CD14-positive monocyte (primary cell): Measurements from ENCODE around the gene CCL18. TPM values are rescaled to one million over a fixed set of nuclear protein-coding genes. Genes with fewer than 3 reads are reported as not detected.

Experiments used
- DNase-seq, 3 donors: peaks; one replicate each; pipeline ENCODE4 v3.0.0-alpha.2; 2011 to 2022
- H2AFZ ChIP-seq: 2 replicates; pipeline ENCODE4 v1.6.0; 2012; ENCODE audit warnings: mild to moderate bottlenecking, low read depth, low read length, inconsistent platforms; ENCODE audit not compliant: insufficient read depth, poor library complexity, severe bottlenecking
- H3K27ac ChIP-seq, 2 donors: 1 replicate in 1 of 2; 2 replicates in 1 of 2; pipeline ENCODE4 v1.5.1; 2012 to 2013; ENCODE audit warnings: low read length in 2 of 2, control low read depth in 1 of 2, inconsistent platforms in 1 of 2, low read depth in 1 of 2, mild to moderate bottlenecking in 1 of 2
- H3K27me3 ChIP-seq, 2 donors: one replicate each; pipeline versions ENCODE4 v1.6.0 to v1.6.1; 2011 to 2013; ENCODE audit warnings: low read length in 2 of 2; ENCODE audit not compliant: control insufficient read depth in 2 of 2, insufficient read depth in 2 of 2
- H3K36me3 ChIP-seq, 2 donors: replicated peaks in 1 of 2; 1 replicate in 1 of 2; 2 replicates in 1 of 2; pipeline versions ENCODE4 v1.5.1 to v1.6.1; 2012 to 2013; ENCODE audit warnings: low read length in 2 of 2, control low read depth in 1 of 2, inconsistent platforms in 1 of 2, mild to moderate bottlenecking in 1 of 2; ENCODE audit not compliant: insufficient read depth in 2 of 2, control insufficient read depth in 1 of 2
- H3K4me1 ChIP-seq, 2 donors: 1 replicate in 1 of 2; 2 replicates in 1 of 2; pipeline versions ENCODE4 v1.5.1 to v1.6.1; 2012 to 2013; ENCODE audit warnings: low read length in 2 of 2, control low read depth in 1 of 2, inconsistent platforms in 1 of 2, mild to moderate bottlenecking in 1 of 2, moderate library complexity in 1 of 2; ENCODE audit not compliant: insufficient read depth in 2 of 2, control insufficient read depth in 1 of 2
- H3K4me2 ChIP-seq: replicated peaks from 2 replicates; pipeline ENCODE3; 2012; ENCODE audit warnings: low read length, moderate library complexity, mild to moderate bottlenecking; ENCODE audit not compliant: poor library complexity, severe bottlenecking; ENCODE audit errors: extremely low read depth
- H3K4me3 ChIP-seq, 3 experiments: fragments of 200-600 bp in 1 of 3; sonication (generic) in 1 of 3; replicated peaks in 1 of 3; 1 replicate in 2 of 3; 2 replicates in 1 of 3; pipeline ENCODE4 v1.5.1; 2011 to 2013; ENCODE audit warnings: low read length in 3 of 3, mild to moderate bottlenecking in 3 of 3, control low read depth in 2 of 3, low read depth in 2 of 3, inconsistent platforms in 1 of 3, moderate library complexity in 1 of 3
- H3K79me2 ChIP-seq: 2 replicates; pipeline ENCODE4 v1.6.0; 2012; ENCODE audit warnings: mild to moderate bottlenecking, control low read depth, inconsistent platforms, low read length, moderate library complexity; ENCODE audit not compliant: insufficient read depth
- H3K9ac ChIP-seq: 2 replicates; pipeline ENCODE4 v1.6.0; 2017; ENCODE audit warnings: low read length, mild to moderate bottlenecking; ENCODE audit not compliant: insufficient read depth, poor library complexity, severe bottlenecking
- H3K9me3 ChIP-seq, 2 donors: replicated peaks in 1 of 2; 1 replicate in 1 of 2; 2 replicates in 1 of 2; pipeline versions ENCODE4 v1.5.1 to v1.6.1; 2012 to 2013; ENCODE audit warnings: low read length in 2 of 2, control low read depth in 1 of 2; ENCODE audit not compliant: control insufficient read depth in 1 of 2, insufficient read depth in 1 of 2
- H4K20me1 ChIP-seq: 2 replicates; pipeline ENCODE4 v1.6.0; 2012; ENCODE audit warnings: mild to moderate bottlenecking, low read length, control low read depth, moderate library complexity; ENCODE audit not compliant: insufficient read depth
- H3K27ac Mint-ChIP-seq, 7 donors: one replicate each; pipeline ENCODE4 v1.8.0; 2020; ENCODE audit warnings: mild to moderate bottlenecking in 7 of 7, mixed read lengths in 7 of 7, moderate library complexity in 6 of 7, inconsistent platforms in 2 of 7
- H3K27me3 Mint-ChIP-seq, 3 donors: one replicate each; pipeline ENCODE4 v1.8.0; 2021 to 2022; ENCODE audit warnings: low read depth in 3 of 3, mild to moderate bottlenecking in 3 of 3, mixed read lengths in 3 of 3, moderate library complexity in 3 of 3, inconsistent platforms in 1 of 3
- H3K36me3 Mint-ChIP-seq, 2 donors: one replicate each; pipeline ENCODE4 v1.8.0; 2020; ENCODE audit warnings: mixed read lengths in 2 of 2, inconsistent platforms in 1 of 2, mild to moderate bottlenecking in 1 of 2
- H3K4me1 Mint-ChIP-seq: one replicate; pipeline ENCODE4 v1.8.0; 2020; ENCODE audit warnings: mild to moderate bottlenecking, mixed read lengths
- H3K4me3 Mint-ChIP-seq, 2 donors: one replicate each; pipeline ENCODE4 v1.8.0; 2020; ENCODE audit warnings: mild to moderate bottlenecking in 2 of 2, mixed read lengths in 2 of 2, moderate library complexity in 1 of 2
- H3K9me3 Mint-ChIP-seq, 7 donors: one replicate each; pipeline ENCODE4 v1.8.0; 2020 to 2022; ENCODE audit warnings: mixed read lengths in 7 of 7, mild to moderate bottlenecking in 6 of 7, moderate library complexity in 6 of 7, inconsistent platforms in 2 of 7
- WGBS: methylation state at CpG from one replicate; pipeline ENCODE4 v1.1.5; 2013; ENCODE audit warnings: missing lambda C conversion rate; ENCODE audit not compliant: insufficient coverage; 5-methylcytosine and 5-hydroxymethylcytosine counted together
- intact Hi-C, 2 donors: fragments of 100-400 bp; cut with micrococcal nuclease; formaldehyde crosslinking; loops; one replicate each; pipeline versions ENCODE4 v1.15.0 to v1.15.1; 2023
- polyA plus RNA-seq, 3 donors: library from polyadenylated mRNA; depleted of rRNA in 1 of 3; unstranded in 2 of 3; stranded (reverse) in 1 of 3; fragments of 300-500 nt in 2 of 3; fragments of >200 nt in 1 of 3; fragmentation: Illumina TruSeq in 2 of 3; gene quantifications; 1 replicate in 2 of 3; 2 replicates in 1 of 3; pipeline ENCODE4 v1.2.3, GENCODE V29; 2012 to 2021
- TF ChIP-seq, protein P1 (sequence below): fragments of 200-600 bp; IDR thresholded peaks from one replicate; pipeline ENCODE4 v1.8.0; 2022; ENCODE audit warnings: antibody characterized with exemption, mild to moderate bottlenecking

CCL18 gene
- polyA plus RNA-seq, 3 donors = not detected

DNA sequence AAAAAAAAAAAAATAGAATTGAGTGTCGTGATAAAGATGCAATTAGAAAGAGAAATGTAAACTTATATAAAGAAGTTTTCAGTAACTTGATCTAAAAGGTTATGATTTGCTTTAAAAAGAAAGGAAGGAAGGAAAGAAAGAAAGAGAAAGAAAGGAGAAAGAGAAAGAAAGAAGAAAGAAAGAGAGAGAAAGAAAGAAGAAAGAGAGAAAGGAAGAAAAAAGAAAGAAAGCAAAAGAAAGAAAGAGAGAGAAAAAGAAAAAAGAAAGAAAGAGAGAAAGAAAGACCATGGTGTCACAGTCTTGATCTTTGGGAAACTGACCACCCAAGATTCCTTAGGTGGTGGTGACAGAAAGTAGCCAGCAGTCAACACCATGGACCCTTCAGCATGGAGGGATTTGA, 30.2 kb downstream of the CCL18 start:
- H3K27ac Mint-ChIP-seq = peak overlapping the region in 1 of 7 donors; percentile 25
- Histone ChIP-seq H4K20me1 (no peaks in the 10 kb centered on the region), H3K79me2 (no peaks in the 10 kb centered on the region), H3K4me3 (no peak overlapping the region), H3K9me3 (no peaks in the 10 kb centered on the region), H3K4me2 (no peak overlapping the region), H3K9ac (no peak overlapping the region), H2AFZ (no peak overlapping the region), H3K36me3 (no peaks in the 10 kb centered on the region), H3K27ac (no peak overlapping the region), H3K27me3 (no peaks in the 10 kb centered on the region), H3K4me1 (peaks cover 26 to 37% of the 10 kb centered on the region in 2 donors)
- H3K36me3 Mint-ChIP-seq = peaks cover 1 to 2% of the 10 kb centered on the region in 2 donors
- peaks cover 0 to 2% (median 0%) of the 10 kb centered on the region in 7 donors for H3K9me3 Mint-ChIP-seq
- no peak overlapping the region for H3K4me3 Mint-ChIP-seq
- no CpG with 5 or more reads among the region's 1 CpG for WGBS
- no peak for DNase-seq
- TF ChIP-seq, protein P1, sequence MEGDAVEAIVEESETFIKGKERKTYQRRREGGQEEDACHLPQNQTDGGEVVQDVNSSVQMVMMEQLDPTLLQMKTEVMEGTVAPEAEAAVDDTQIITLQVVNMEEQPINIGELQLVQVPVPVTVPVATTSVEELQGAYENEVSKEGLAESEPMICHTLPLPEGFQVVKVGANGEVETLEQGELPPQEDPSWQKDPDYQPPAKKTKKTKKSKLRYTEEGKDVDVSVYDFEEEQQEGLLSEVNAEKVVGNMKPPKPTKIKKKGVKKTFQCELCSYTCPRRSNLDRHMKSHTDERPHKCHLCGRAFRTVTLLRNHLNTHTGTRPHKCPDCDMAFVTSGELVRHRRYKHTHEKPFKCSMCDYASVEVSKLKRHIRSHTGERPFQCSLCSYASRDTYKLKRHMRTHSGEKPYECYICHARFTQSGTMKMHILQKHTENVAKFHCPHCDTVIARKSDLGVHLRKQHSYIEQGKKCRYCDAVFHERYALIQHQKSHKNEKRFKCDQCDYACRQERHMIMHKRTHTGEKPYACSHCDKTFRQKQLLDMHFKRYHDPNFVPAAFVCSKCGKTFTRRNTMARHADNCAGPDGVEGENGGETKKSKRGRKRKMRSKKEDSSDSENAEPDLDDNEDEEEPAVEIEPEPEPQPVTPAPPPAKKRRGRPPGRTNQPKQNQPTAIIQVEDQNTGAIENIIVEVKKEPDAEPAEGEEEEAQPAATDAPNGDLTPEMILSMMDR = no peak
- peaks cover 40% of the 10 kb centered on the region for H3K4me1 Mint-ChIP-seq
- intact Hi-C loops = loop anchor here in 1 of 2 donors (5.0 kb wide), 1 partner anchor 118 kb away; the partner anchor contains the start of gene CCL4L2
- peaks cover 2 to 14% (median 3%) of the 10 kb centered on the region in 3 donors for H3K27me3 Mint-ChIP-seq

DNA sequence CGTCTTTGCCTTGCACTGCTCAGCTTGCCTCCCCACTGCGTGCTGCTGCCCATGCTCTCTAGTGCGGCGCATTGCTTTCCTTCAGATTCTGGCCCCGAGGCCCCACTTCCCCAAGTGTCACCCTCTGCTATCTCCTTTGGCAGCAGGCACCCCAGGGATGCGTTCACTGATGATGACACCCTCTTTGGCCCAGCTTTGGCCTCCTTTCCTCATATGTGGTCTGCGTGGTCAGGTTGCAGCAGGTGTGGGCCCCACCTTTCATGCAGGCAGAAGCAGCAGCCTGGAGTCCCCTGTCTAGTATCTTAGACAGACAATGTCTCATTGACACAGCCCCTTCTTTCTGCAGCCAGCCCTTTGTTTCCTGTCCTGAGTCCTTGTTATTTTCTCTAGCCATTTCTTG, 30.7 kb downstream of the CCL18 start:
- Histone ChIP-seq H4K20me1 (no peaks in the 10 kb centered on the region), H3K4me2 (no peak overlapping the region), H3K4me3 (no peak overlapping the region), H3K27me3 (no peaks in the 10 kb centered on the region), H3K27ac (no peak overlapping the region), H3K36me3 (no peaks in the 10 kb centered on the region), H3K9ac (no peak overlapping the region), H3K4me1 (peaks cover 20 to 32% of the 10 kb centered on the region in 2 donors), H3K9me3 (no peaks in the 10 kb centered on the region), H2AFZ (no peak overlapping the region), H3K79me2 (no peaks in the 10 kb centered on the region)
- Mint-ChIP-seq H3K4me3 (no peak overlapping the region), H3K27ac (peak overlapping the region in 2 of 7 donors; percentile 1 to 2), H3K9me3 (peaks cover 0 to 2% (median 0%) of the 10 kb centered on the region in 7 donors), H3K27me3 (peaks cover 2 to 12% (median 3%) of the 10 kb centered on the region in 3 donors), H3K36me3 (no peaks in the 10 kb centered on the region), H3K4me1 (peaks cover 34% of the 10 kb centered on the region)
- intact Hi-C loops = loop anchor here in 1 of 2 donors (5.0 kb wide), 1 partner anchor 118 kb away; the partner anchor contains the start of gene CCL4L2
- no peak for DNase-seq
- 88% methylated on average over 7 of the region's 7 CpGs for WGBS
- TF ChIP-seq, protein P1 = no peak
